ENCODE measurements around the gene LILRB4. TPM values are rescaled to one million over a fixed set of nuclear protein-coding genes. Genes with fewer than 3 reads are reported as not detected.

Gene LILRB4
- total RNA-seq, 1 experiment from 2014 or later = not detected

GRCh38 chr19:54692298-54692615 lies 29.5 kb downstream of the LILRB4 start:
- ChIA-PET POLR2A (no interaction called here), RAD21 (ENCODE audit: low non-redundant PET in 1 of 2, low total read pairs in 2 of 2, uncharacterized antibody in 2 of 2, unreplicated experiment in 2 of 2) (no interaction called here), CTCF (no interaction called here)
- H3K27me3 ChIP-seq (ENCODE audit: insufficient read depth, low read length) = peaks cover 35% of the 10 kb centered on the region
- no peaks in the 10 kb centered on the region for H4K20me1 ChIP-seq (ENCODE audit: insufficient read depth)
- intact Hi-C loops (cut with micrococcal nuclease) = no loop called here
- ATAC-seq (no peak), DNase-seq (ENCODE audit: low read depth, low spot score) (no peak)
- TF ChIP-seq ZFX (IDR thresholded peaks at IDR 0.05) = no peak
- TF ChIP-seq POLR2AphosphoS5 (IDR thresholded peaks at IDR 0.05; ENCODE audit: low read depth, low read length) = no peak
- TF ChIP-seq TCF7L2 (IDR thresholded peaks at IDR 0.05; ENCODE audit: borderline replicate concordance, extremely low read depth, insufficient read depth, insufficient read length) = no peak
- TF ChIP-seq MAX (IDR thresholded peaks at IDR 0.05) = no peak
- no TSS peak for BruUV-seq (replicated peaks)
- H3K9me2 ChIP-seq (ENCODE audit: insufficient read depth) = no peaks in the 10 kb centered on the region
- H3K27ac ChIP-seq (ENCODE audit: low read depth, low read length) = no peak overlapping the region
- H2AFZ ChIP-seq (ENCODE audit: low read depth, low read length, poor library complexity, severe bottlenecking) = no peak overlapping the region
- H3K36me3 ChIP-seq (ENCODE audit: control insufficient read depth in 1 of 2, insufficient read depth in 2 of 2, low read length in 2 of 2) = no peaks in the 10 kb centered on the region
- no peaks in the 10 kb centered on the region for H3K79me2 ChIP-seq (ENCODE audit: insufficient read depth, low read length)
- no peak overlapping the region for H3K4me3 ChIP-seq (replicated peaks in 1 of 2; ENCODE audit: low read depth in 1 of 2, low read length in 2 of 2)
- H3K4me2 ChIP-seq (ENCODE audit: low read length) = no peak overlapping the region
- H3K4me1 ChIP-seq (ENCODE audit: control insufficient read depth in 1 of 2, insufficient read depth in 2 of 2, low read length in 2 of 2) = no peaks in the 10 kb centered on the region
- no peak overlapping the region for H3K9ac ChIP-seq (ENCODE audit: low read length)
- H3K9me3 ChIP-seq (ENCODE audit: control insufficient read depth in 1 of 2, insufficient read depth in 1 of 2, low read depth in 1 of 2, low read length in 2 of 2) = no peaks in the 10 kb centered on the region

- Histone ChIP-seq H3K4me2 (ENCODE audit: low read length) (no peak overlapping the region), H3K9me2 (ENCODE audit: insufficient read depth) (no peaks in the 10 kb centered on the region), H3K27me3 (ENCODE audit: insufficient read depth, low read length) (peaks cover 19% of the 10 kb centered on the region), H3K4me3 (replicated peaks in 1 of 2; ENCODE audit: low read depth in 1 of 2, low read length in 2 of 2) (no peak overlapping the region), H3K79me2 (ENCODE audit: insufficient read depth, low read length) (no peaks in the 10 kb centered on the region), H3K9me3 (ENCODE audit: control insufficient read depth in 1 of 2, insufficient read depth in 1 of 2, low read depth in 1 of 2, low read length in 2 of 2) (no peaks in the 10 kb centered on the region), H3K36me3 (ENCODE audit: control insufficient read depth in 1 of 2, insufficient read depth in 2 of 2, low read length in 2 of 2) (no peaks in the 10 kb centered on the region), H3K27ac (ENCODE audit: low read depth, low read length) (no peak overlapping the region), H3K9ac (ENCODE audit: low read length) (no peak overlapping the region), H2AFZ (ENCODE audit: low read depth, low read length, poor library complexity, severe bottlenecking) (no peak overlapping the region), H4K20me1 (ENCODE audit: insufficient read depth) (no peaks in the 10 kb centered on the region), H3K4me1 (ENCODE audit: control insufficient read depth in 1 of 2, insufficient read depth in 2 of 2, low read length in 2 of 2) (no peaks in the 10 kb centered on the region)
- RAD21 ChIA-PET (ENCODE audit: low non-redundant PET in 1 of 2, low total read pairs in 2 of 2, uncharacterized antibody in 2 of 2, unreplicated experiment in 2 of 2) = no interaction called here
- ATAC-seq = no peak
- BruUV-seq (replicated peaks) = no TSS peak
- POLR2A ChIA-PET = no interaction called here
- CTCF ChIA-PET = no interaction called here
- DNase-seq (ENCODE audit: low read depth, low spot score) = no peak
- no peak for TF ChIP-seq SIN3A (IDR thresholded peaks at IDR 0.05; ENCODE audit: low read depth)
- no peak for TF ChIP-seq JUND (IDR thresholded peaks at IDR 0.05)
- no peak for TF ChIP-seq POLR2AphosphoS5 (IDR thresholded peaks at IDR 0.05; ENCODE audit: low read depth, low read length)
- TF ChIP-seq TCF7L2 (IDR thresholded peaks at IDR 0.05; ENCODE audit: borderline replicate concordance, extremely low read depth, insufficient read depth, insufficient read length) = no peak
- intact Hi-C loops (cut with micrococcal nuclease) = no loop called here
Measured at GRCh38 chr19:54694648-54695047, 31.9 kb downstream of the LILRB4 start.

Data from HCT116 (cell line).